Vagina (tissue), 2 donors: ENCODE results near the gene C14orf119.

Source experiments
- POLR2A ChIP-seq, 2 donors: fragments of 450-650 bp; IDR thresholded peaks; one replicate each; pipeline ENCODE4 v1.6.1; 2017; ENCODE audit warnings: antibody characterized with exemption in 2 of 2, mild to moderate bottlenecking in 2 of 2, moderate library complexity in 2 of 2
- TF ChIP-seq, protein P1 (sequence below), 3 experiments: fragments of 450-650 bp in 2 of 3; fragments of 200-600 bp in 1 of 3; sonication (generic) in 1 of 3; IDR thresholded peaks; one replicate each; pipeline ENCODE4 v1.5.1; 2017 to 2019; ENCODE audit warnings: antibody characterized with exemption in 3 of 3, mild to moderate bottlenecking in 2 of 3, moderate library complexity in 2 of 3

DNA sequence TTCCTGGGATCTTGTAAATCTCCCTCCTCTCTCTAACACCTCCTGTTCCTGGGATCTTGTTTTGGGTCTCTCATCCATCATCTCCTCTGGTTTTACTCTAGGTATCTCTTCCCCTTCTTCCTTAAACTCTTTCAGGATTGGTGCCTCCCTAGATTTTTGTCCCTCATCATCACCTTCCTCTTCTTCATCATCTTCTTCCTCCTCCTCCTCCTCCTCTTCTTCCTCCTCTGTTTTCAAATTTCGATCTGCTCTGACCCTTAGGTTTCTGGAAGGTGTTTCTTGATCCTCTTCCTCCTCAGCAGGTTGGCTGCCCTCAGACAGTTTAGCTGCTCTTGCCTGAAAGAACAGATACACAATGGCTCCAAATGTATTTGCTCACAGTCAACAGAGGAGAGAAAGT is 14.8 kb upstream of the C14orf119 start:
- TF ChIP-seq, protein P1, sequence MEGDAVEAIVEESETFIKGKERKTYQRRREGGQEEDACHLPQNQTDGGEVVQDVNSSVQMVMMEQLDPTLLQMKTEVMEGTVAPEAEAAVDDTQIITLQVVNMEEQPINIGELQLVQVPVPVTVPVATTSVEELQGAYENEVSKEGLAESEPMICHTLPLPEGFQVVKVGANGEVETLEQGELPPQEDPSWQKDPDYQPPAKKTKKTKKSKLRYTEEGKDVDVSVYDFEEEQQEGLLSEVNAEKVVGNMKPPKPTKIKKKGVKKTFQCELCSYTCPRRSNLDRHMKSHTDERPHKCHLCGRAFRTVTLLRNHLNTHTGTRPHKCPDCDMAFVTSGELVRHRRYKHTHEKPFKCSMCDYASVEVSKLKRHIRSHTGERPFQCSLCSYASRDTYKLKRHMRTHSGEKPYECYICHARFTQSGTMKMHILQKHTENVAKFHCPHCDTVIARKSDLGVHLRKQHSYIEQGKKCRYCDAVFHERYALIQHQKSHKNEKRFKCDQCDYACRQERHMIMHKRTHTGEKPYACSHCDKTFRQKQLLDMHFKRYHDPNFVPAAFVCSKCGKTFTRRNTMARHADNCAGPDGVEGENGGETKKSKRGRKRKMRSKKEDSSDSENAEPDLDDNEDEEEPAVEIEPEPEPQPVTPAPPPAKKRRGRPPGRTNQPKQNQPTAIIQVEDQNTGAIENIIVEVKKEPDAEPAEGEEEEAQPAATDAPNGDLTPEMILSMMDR (IDR thresholded peaks at IDR 0.05), result no peak
- no peak for TF ChIP-seq POLR2A (IDR thresholded peaks at IDR 0.05)
